GM21360 (cell line): ENCODE data around the gene ZNF483.
"Not testable (repeated sequence)": the region's sequence is repeated elsewhere in the genome, so short reads cannot be mapped to it uniquely, and the experiment has no call there.

Source experiments
- ATAC-seq: cut with Tn5 transposase; IDR thresholded peaks from one replicate; pipeline ENCODE4 v1.9.1; 2021; ENCODE audit warnings: mild to moderate bottlenecking, moderate library complexity; ENCODE audit not compliant: unreplicated experiment

Gene ZNF483

GRCh38 chr9:111525056-111525977 lies at the start of gene ZNF483:
Gene ZNF483 (plus strand): TSS chr9:111525179. CDS start chr9:111527396, 2,217 bp downstream.
- peak; percentile 50 for ATAC-seq

- no peak for ATAC-seq
Measured at GRCh38 chr9:111475195-111475594, 49.8 kb upstream of the ZNF483 start.

- ATAC-seq, result no peak
Measured at GRCh38 chr9:111477677-111478076, 47.3 kb upstream of the ZNF483 start.

- no peak for ATAC-seq
Measured at GRCh38 chr9:111481885-111482636, 42.9 kb upstream of the ZNF483 start.

GRCh38 chr9:111482694-111483438 lies 42.1 kb upstream of the ZNF483 start:
- peak; percentile 47 for ATAC-seq

- peak; percentile 29 for ATAC-seq
Measured at GRCh38 chr9:111483439-111483857, 41.5 kb upstream of the ZNF483 start.

- peak; percentile 65 for ATAC-seq
Measured at GRCh38 chr9:111483858-111484571, 41.0 kb upstream of the ZNF483 start, which contains the start of gene ECPAS. Gene ECPAS (minus strand): TSS chr9:111484383. CDS start chr9:111472918, 11,465 bp downstream.

GRCh38 chr9:111484572-111484894 lies 40.4 kb upstream of the ZNF483 start:
- no peak for ATAC-seq

- not testable (repeated sequence) for ATAC-seq
Measured at GRCh38 chr9:111497196-111497595, 27.8 kb upstream of the ZNF483 start.

- ATAC-seq, result no peak
Measured at GRCh38 chr9:111501005-111501562, 23.9 kb upstream of the ZNF483 start.

- ATAC-seq, result no peak
Measured at GRCh38 chr9:111501648-111502047, 23.3 kb upstream of the ZNF483 start.

GRCh38 chr9:111502506-111502905 lies 22.5 kb upstream of the ZNF483 start:
- ATAC-seq, result no peak

GRCh38 chr9:111511581-111511980 lies 13.4 kb upstream of the ZNF483 start:
- not testable (repeated sequence) for ATAC-seq

GRCh38 chr9:111514967-111515366 lies 10.0 kb upstream of the ZNF483 start:
- ATAC-seq, result no peak

- no peak for ATAC-seq
Measured at GRCh38 chr9:111516061-111516465, 8.9 kb upstream of the ZNF483 start.

- ATAC-seq, result no peak
Measured at GRCh38 chr9:111524731-111525055, 286 bp upstream of the ZNF483 start.

- no peak for ATAC-seq
Measured at GRCh38 chr9:111527347-111527746, 2.4 kb downstream of the ZNF483 start.

- no peak for ATAC-seq
Measured at GRCh38 chr9:111529787-111530186, 4.8 kb downstream of the ZNF483 start.

GRCh38 chr9:111531716-111532115 lies 6.7 kb downstream of the ZNF483 start:
- ATAC-seq, result no peak

- no peak for ATAC-seq
Measured at GRCh38 chr9:111533099-111533790, 8.3 kb downstream of the ZNF483 start.
